Measurements from ENCODE around the gene LENEP.

The LENEP gene

DNA sequence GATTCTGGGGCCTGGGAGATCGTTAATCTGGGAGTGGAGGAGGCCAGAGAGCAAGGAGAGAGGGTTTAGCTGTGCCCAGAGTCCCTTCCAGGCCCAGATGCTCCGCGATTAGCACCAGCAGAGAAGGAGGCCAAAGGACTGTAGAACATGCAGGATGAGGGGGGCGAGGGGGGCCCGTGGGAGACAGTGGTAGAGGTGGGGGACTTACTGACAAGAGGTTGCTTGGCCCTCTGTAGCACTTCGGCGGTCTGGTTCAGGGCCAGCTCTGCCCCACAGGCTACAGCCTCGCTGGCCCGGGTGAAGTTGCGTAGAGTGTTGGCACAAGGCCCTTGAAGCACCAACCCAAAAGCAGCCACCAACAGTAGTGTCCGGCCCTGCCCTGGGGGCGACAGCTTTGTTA, 39.5 kb downstream of the LENEP start:
- no peak for DNase-seq

- DNase-seq, result no peak
Observed at GRCh38 chr1:155033524-155033923, 40.1 kb downstream of the LENEP start, which contains the start of the genes DCST1 and DCST2. TSS of gene DCST1 (plus strand) at chr1:155033824. CDS start at chr1:155034037, 213 bp downstream. TSS of gene DCST2 (minus strand) at chr1:155033781. CDS start at chr1:155033701, 80 bp downstream.

DNA sequence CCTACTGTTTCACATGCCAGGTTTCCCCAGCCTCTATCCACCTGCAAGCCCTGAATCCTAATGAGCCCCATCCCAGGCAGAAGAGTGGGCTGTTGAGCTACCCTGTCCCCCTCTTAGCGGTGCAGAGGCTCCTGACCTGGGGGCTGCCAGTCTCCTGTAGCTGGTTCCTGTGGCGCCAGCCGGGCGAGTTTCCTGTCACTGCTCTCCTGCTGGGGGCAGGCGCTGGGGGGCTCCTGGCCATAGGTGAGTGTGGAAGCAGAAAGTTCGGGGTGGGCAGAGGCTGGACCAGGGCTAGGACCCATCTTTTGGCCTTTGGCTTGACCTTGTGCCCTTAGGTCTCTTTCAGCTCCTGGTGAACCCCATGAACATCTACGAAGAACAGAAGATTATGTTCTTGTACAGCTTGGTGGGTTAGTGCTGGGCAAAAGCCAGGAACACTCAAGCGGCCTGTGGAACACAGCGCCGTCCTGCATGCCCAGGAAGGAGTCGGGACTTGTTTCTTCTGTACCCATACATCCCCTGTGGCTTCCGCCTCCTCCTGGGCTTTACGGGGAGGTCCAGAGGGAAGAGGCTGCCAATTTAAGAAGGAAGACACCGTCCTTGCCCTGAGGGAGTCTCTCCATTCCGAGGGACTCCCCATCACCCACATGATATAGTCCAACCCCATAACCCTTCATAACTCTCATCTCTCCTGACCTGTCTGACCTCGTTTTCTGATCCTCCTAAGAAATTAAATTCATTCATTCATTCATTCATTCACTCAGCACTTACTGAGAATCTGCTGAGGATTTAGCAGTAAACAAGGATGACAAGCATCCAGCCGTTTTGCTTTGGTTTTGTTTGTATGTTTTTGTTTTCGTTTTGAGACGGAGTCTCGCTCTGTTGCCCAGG, 41.2 kb downstream of the LENEP start:
- no peak for DNase-seq

DNA sequence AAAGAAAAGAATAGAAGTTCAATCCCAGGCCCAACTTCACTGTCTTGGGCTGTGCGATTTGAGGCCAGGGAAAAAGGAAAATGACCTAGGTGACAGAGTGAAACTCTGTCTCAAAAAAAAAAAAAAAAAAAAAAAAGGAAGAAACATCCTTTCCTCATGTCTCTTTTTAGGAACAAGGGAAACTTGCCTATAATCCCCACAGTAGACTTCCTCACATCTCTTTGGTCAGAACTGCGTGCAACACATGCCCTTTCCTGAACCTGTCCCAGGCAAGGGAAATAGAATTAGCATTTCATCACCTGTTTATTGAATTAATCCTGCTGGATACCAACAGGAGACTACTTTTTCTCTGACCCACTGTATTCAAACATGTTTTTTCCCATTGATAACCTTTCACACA, 42.5 kb downstream of the LENEP start:
- DNase-seq, result no peak

- no peak for DNase-seq
Observed at GRCh38 chr1:155037043-155037442, 43.7 kb downstream of the LENEP start.

DNA sequence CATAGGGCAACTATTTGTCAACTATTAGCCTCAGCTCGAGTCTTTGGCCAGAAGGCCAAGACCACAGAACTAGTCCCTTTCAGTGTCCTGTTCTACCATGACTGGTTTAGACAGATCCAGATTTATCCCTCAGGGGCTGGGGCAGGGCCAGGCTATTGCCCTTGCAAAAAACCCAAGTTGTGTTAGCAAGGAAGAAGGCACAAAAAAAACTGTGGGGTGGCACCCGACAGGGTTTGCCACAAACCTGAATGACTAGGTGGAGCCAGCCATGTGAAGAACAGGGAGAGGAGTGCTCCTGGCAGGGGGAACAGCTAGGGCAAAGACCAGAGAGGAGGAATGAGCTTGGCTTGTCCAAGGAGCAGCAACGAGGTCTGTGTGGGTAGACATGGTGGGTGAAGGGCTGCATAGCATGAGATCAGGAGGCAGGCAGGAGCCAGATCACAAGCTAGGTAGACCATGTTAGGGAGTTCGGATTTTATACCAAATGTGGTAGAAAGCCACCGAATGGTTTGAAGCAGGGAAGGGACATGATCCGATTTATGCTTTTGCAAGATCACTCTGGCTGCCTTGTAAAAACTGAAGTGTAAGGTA, 44.6 kb downstream of the LENEP start:
- DNase-seq, result no peak

GRCh38 chr1:155038602-155039307, 45.4 kb downstream of the LENEP start:
- DNase-seq, result no peak

- no peak for DNase-seq
Observed at GRCh38 chr1:155039308-155039669, 45.9 kb downstream of the LENEP start.

DNA sequence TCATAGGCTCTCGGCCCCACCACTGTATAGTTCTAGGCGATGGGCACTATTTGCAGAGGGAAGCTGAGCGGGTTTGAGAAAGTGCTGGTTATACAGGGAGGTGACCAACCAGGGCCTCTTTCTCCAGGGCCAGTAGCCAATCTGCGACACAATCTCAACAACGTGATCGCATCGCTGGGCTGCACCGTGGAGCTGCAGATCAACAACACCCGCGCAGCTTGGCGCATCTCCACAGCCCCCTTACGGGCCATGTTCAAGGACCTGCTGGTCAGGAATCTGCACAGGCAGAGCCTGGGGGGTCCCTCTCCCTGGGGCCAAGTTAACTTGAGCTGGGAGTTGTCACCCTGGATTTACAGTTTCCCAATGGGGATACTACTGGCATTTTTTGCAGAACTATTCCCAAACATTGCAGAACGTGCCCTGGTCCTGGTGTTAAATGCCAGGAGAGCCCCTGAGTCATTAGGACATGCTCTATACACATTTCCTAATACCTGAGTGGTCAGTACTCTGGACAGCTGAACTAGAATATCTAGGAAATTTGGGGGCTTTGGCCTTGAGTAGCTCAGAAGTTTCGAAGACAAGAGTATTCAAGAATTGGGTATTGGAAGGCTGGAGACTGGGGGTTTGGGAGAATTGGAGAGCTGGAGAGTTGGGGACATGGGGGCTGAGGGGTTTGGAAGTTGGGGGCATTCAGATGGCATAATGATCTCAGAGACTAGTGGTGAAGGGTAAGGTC, 47.1 kb downstream of the LENEP start:
- no peak for DNase-seq

GRCh38 chr1:155042789-155043188, 49.4 kb downstream of the LENEP start:
- DNase-seq, result no peak

- no peak for DNase-seq
Observed at GRCh38 chr1:155043301-155043702, 49.9 kb downstream of the LENEP start.

DNA sequence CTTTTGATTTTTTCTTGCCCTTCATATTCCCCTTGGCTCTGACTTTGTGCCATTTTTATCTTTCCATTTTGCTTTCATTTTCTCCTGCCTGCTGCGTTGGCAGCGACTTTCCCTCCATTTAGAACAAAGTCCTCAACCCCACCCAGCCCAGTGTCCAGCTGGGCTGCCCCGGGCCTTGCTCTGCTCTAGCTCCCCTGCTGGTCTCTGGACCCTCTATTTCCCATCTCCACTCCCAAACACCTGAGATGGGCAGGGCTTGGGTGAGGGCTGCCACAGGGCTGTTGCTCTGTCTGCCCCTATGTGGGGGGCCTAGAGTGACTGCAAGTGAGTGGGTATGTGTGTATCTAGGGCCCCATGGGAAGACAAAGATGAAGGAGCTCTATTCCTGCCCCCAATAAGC, 50.4 kb downstream of the LENEP start:
- no peak for DNase-seq

Data from activated CD4-positive, alpha-beta T cell treated with anti-CD3 and anti-CD28 coated beads, Interleukin-2, amount 50 U/mL, for 16 hours (primary cell).